Suppressor macrophage treated with lipopolysaccharide for 1 hour (primary cell): ENCODE data around the gene ETFB.
"Not testable (repeated sequence)": the region's sequence is repeated elsewhere in the genome, so short reads cannot be mapped to it uniquely, and the experiment has no call there.

Experiments used
- DNase-seq, 3 donors: peaks; one replicate each; pipeline ENCODE4 v3.0.0-alpha.2; 2020 to 2022

Gene ETFB

GRCh38 chr19:51365965-51366388, at the start of gene ETFB:
TSS of gene ETFB (minus strand) at chr19:51366388. CDS start at chr19:51366326, 62 bp downstream.
- no peak for DNase-seq

- DNase-seq, result no peak
These were observed 49.0 kb upstream of the ETFB start for GRCh38 chr19:51415187-51415586.

- no peak for DNase-seq
These were observed 45.0 kb upstream of the ETFB start for GRCh38 chr19:51410950-51411748.

GRCh38 chr19:51407511-51408131, 41.4 kb upstream of the ETFB start:
- peak; percentile 89 to 95 (median 94) for DNase-seq

- DNase-seq, result peak in 1 of 3 donors; percentile 8
These were observed 35.9 kb upstream of the ETFB start for GRCh38 chr19:51402117-51402516.

- DNase-seq, result peak in 1 of 3 donors; percentile 11
These were observed 33.7 kb upstream of the ETFB start for GRCh38 chr19:51399936-51400335.

- DNase-seq, result peak in 1 of 3 donors; percentile 16
These were observed 33.0 kb upstream of the ETFB start for GRCh38 chr19:51399231-51399630.

GRCh38 chr19:51398096-51398704, 32.0 kb upstream of the ETFB start:
- DNase-seq, result peak; percentile 48 to 79 (median 72)

- not testable (repeated sequence) for DNase-seq
These were observed 31.3 kb upstream of the ETFB start for GRCh38 chr19:51397453-51397852.

GRCh38 chr19:51396175-51396574, 30.0 kb upstream of the ETFB start:
- DNase-seq, result peak in 1 of 3 donors; percentile 11

- DNase-seq, result peak; percentile 95 to 99 (median 98)
These were observed 28.1 kb upstream of the ETFB start for GRCh38 chr19:51394050-51394836.

GRCh38 chr19:51392701-51393100, 26.5 kb upstream of the ETFB start:
- peak; percentile 58 to 80 (median 78) for DNase-seq

- DNase-seq, result no peak
These were observed 25.0 kb upstream of the ETFB start for GRCh38 chr19:51391073-51391611.

GRCh38 chr19:51389143-51389542, 23.0 kb upstream of the ETFB start:
- peak in 1 of 3 donors; percentile 9 for DNase-seq

GRCh38 chr19:51387924-51388389, 21.8 kb upstream of the ETFB start, which contains the start of gene LIM2:
TSS of gene LIM2 (minus strand) at chr19:51387974. CDS start at chr19:51387443, 531 bp downstream.
- peak in 1 of 3 donors; percentile 5 for DNase-seq

GRCh38 chr19:51386882-51387520, 20.8 kb upstream of the ETFB start:
- peak in 1 of 3 donors; percentile 12 for DNase-seq

- DNase-seq, result peak in 1 of 3 donors; percentile 12
These were observed 15.8 kb upstream of the ETFB start for GRCh38 chr19:51382004-51382403.

GRCh38 chr19:51380379-51380778, 14.2 kb upstream of the ETFB start:
- DNase-seq, result peak in 1 of 3 donors; percentile 5

- no peak for DNase-seq
These were observed 11.2 kb upstream of the ETFB start for GRCh38 chr19:51377422-51377821.

GRCh38 chr19:51375504-51376221, 9.5 kb upstream of the ETFB start:
- peak; percentile 28 to 65 (median 53) for DNase-seq
